Retinal pigment epithelial cell (primary cell): ENCODE results near the gene PREX1.

ENCODE experiments used
- DNase-seq: peaks from one replicate; pipeline ENCODE4 v3.0.0-alpha.2; 2010; ENCODE audit warnings: low read depth
- H3K4me3 ChIP-seq: 2 replicates; pipeline ENCODE4 v1.5.1; 2011; ENCODE audit warnings: mild to moderate bottlenecking, low read length, control low read depth, moderate library complexity
- TF ChIP-seq, protein P1 (sequence below): conservative IDR thresholded peaks from 2 replicates; pipeline ENCODE4 v1.5.1; 2011; ENCODE audit warnings: low read depth, low read length, control low read depth, inconsistent platforms

The PREX1 gene

GRCh38 chr20:48651271-48651670 lies 176.5 kb downstream of the PREX1 start:
- no peak for DNase-seq
- TF ChIP-seq, protein P1, sequence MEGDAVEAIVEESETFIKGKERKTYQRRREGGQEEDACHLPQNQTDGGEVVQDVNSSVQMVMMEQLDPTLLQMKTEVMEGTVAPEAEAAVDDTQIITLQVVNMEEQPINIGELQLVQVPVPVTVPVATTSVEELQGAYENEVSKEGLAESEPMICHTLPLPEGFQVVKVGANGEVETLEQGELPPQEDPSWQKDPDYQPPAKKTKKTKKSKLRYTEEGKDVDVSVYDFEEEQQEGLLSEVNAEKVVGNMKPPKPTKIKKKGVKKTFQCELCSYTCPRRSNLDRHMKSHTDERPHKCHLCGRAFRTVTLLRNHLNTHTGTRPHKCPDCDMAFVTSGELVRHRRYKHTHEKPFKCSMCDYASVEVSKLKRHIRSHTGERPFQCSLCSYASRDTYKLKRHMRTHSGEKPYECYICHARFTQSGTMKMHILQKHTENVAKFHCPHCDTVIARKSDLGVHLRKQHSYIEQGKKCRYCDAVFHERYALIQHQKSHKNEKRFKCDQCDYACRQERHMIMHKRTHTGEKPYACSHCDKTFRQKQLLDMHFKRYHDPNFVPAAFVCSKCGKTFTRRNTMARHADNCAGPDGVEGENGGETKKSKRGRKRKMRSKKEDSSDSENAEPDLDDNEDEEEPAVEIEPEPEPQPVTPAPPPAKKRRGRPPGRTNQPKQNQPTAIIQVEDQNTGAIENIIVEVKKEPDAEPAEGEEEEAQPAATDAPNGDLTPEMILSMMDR: no peak
- H3K4me3 ChIP-seq: no peak overlapping the region

DNA sequence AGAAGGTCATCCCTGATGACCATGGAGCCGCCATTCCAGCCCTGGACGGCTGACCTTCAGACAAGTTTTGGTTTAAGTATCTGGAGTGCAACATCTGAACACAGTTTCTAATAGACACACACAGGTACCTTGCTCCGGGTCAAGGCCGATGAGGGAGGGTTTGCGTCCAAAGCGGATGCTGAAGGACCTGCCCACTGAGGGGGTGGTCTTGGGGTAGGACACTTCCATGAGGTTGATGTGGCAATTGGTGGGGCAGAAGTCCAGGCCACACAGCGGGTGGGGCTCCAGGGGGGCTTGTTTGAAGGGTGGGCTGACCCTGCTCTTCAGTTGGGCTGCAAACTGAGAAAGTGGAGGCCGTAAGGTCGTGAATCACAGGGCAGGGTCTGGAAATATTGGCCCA lies 177.9 kb downstream of the PREX1 start:
- TF ChIP-seq, protein P1: no peak
- no peak overlapping the region for H3K4me3 ChIP-seq
- no peak for DNase-seq

- no peak for DNase-seq
- H3K4me3 ChIP-seq: no peak overlapping the region
- TF ChIP-seq, protein P1: no peak
Measured at GRCh38 chr20:48649104-48649626, 178.6 kb downstream of the PREX1 start.

DNA sequence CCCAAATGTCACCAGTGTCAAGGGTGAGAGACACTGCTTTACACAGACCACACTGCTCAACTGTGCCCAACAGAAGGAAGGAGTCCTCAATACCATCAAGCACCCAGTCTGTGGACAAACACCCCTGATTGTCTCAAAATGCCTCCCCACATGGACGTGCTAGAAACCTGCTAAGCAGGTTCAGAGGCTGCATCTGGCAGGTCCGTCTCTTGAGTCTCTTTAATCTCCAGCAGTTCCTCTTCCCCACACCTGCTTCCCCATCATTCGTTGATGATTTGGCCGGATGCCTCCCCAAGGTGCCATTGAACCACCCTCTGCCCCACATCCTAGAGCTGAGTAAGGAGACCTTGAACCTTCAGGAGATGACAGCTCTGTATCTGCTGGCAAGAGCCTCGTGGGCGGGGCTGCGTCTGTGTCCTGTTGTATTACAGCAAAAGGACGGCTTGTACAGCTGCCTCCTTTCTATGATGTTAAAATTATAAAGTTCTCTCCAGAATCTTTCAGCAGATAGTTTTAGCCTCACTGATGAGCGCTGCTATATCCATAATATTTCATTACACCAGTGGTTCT lies 179.2 kb downstream of the PREX1 start:
- TF ChIP-seq, protein P1: no peak
- no peak overlapping the region for H3K4me3 ChIP-seq
- DNase-seq: no peak

- TF ChIP-seq, protein P1: no peak
- no peak overlapping the region for H3K4me3 ChIP-seq
- no peak for DNase-seq
Measured at GRCh38 chr20:48647858-48648257, 179.9 kb downstream of the PREX1 start.

- DNase-seq: no peak
- TF ChIP-seq, protein P1: no peak
- no peak overlapping the region for H3K4me3 ChIP-seq
Measured at GRCh38 chr20:48645666-48646065, 182.1 kb downstream of the PREX1 start.

- no peak for DNase-seq
- no peak overlapping the region for H3K4me3 ChIP-seq
- TF ChIP-seq, protein P1: no peak
Measured at GRCh38 chr20:48644286-48644828, 183.4 kb downstream of the PREX1 start.
